GM20431 (cell line): ENCODE measurements around the gene SCUBE2.

Source experiments
- in situ Hi-C: fragments of 300-500 bp; cut with MseI, MboI; formaldehyde crosslinking; loops from one replicate; pipeline ENCODE4 v1.15.0; 2020; ENCODE audit warnings: low sequenced_read_pairs; ENCODE audit not compliant: unreplicated experiment

The SCUBE2 gene

GRCh38 chr11:9053316-9054035 lies 37.9 kb downstream of the SCUBE2 start:
- in situ Hi-C loops: no loop called here

- in situ Hi-C loops: no loop called here
Observed at GRCh38 chr11:9052316-9052715, 39.1 kb downstream of the SCUBE2 start.

GRCh38 chr11:9049959-9050358 lies 41.4 kb downstream of the SCUBE2 start:
- in situ Hi-C loops: no loop called here

GRCh38 chr11:9047964-9048523 lies 43.4 kb downstream of the SCUBE2 start:
- in situ Hi-C loops: no loop called here

GRCh38 chr11:9046481-9046880 lies 44.9 kb downstream of the SCUBE2 start:
- in situ Hi-C loops: no loop called here

GRCh38 chr11:9042488-9042887 lies 48.9 kb downstream of the SCUBE2 start:
- in situ Hi-C loops: no loop called here

- in situ Hi-C loops: no loop called here
Observed at GRCh38 chr11:9041747-9042146, 49.7 kb downstream of the SCUBE2 start.

- in situ Hi-C loops: no loop called here
Observed at GRCh38 chr11:9040410-9040809, 51.0 kb downstream of the SCUBE2 start.

GRCh38 chr11:9039863-9040262 lies 51.5 kb downstream of the SCUBE2 start:
- in situ Hi-C loops: no loop called here

- in situ Hi-C loops: no loop called here
Observed at GRCh38 chr11:9039198-9039597, 52.2 kb downstream of the SCUBE2 start.

GRCh38 chr11:9038541-9038940 lies 52.9 kb downstream of the SCUBE2 start:
- in situ Hi-C loops: no loop called here

- in situ Hi-C loops: no loop called here
Observed at GRCh38 chr11:9037963-9038362, 53.4 kb downstream of the SCUBE2 start.

GRCh38 chr11:9037046-9037780 lies 54.2 kb downstream of the SCUBE2 start:
- in situ Hi-C loops: no loop called here

- in situ Hi-C loops: no loop called here
Observed at GRCh38 chr11:9030601-9031000, 60.8 kb downstream of the SCUBE2 start.

GRCh38 chr11:9029422-9029821 lies 62.0 kb downstream of the SCUBE2 start:
- in situ Hi-C loops: no loop called here

- in situ Hi-C loops: no loop called here
Observed at GRCh38 chr11:9028581-9028980, 62.8 kb downstream of the SCUBE2 start.

GRCh38 chr11:9025101-9025850 lies 66.1 kb downstream of the SCUBE2 start:
- in situ Hi-C loops: no loop called here

GRCh38 chr11:9022961-9023680 lies 68.3 kb downstream of the SCUBE2 start:
- in situ Hi-C loops: loop anchor here (25.0 kb wide), 1 partner anchor 489 kb away; no protein-coding TSS in a partner anchor

- in situ Hi-C loops: loop anchor here (25.0 kb wide), 1 partner anchor 491 kb away; no protein-coding TSS in a partner anchor
Observed at GRCh38 chr11:9020916-9021315, 70.5 kb downstream of the SCUBE2 start.

GRCh38 chr11:9019861-9020260 lies 71.5 kb downstream of the SCUBE2 start:
- in situ Hi-C loops: loop anchor here (10.0 to 25.0 kb wide), 2 partner anchors 115 to 492 kb away; no protein-coding TSS in a partner anchor
